Mammary epithelial cell (primary cell): ENCODE data around the gene RPL35.
"Not testable (repeated sequence)": the region's sequence is repeated elsewhere in the genome, so short reads cannot be mapped to it uniquely, and the experiment has no call there.

Experiments used
- CTCF ChIP-seq, 2 donors: IDR thresholded peaks in 1 of 2; conservative IDR thresholded peaks in 1 of 2; 2 replicates each; pipeline ENCODE4 v1.5.1; 2011 to 2012; ENCODE audit warnings: inconsistent platforms in 2 of 2, low read length in 2 of 2, mild to moderate bottlenecking in 2 of 2, control low read depth in 1 of 2, low read depth in 1 of 2; ENCODE audit not compliant: insufficient read depth in 1 of 2; ENCODE audit errors: extremely low read depth in 1 of 2
- EZH2 ChIP-seq: IDR thresholded peaks from 2 replicates; pipeline ENCODE4 v1.6.1; 2012; ENCODE audit warnings: low read length, inconsistent platforms, borderline replicate concordance

GRCh38 chr9:124846467-124846866 is 15.3 kb downstream of the RPL35 start:
- not testable (repeated sequence) for TF ChIP-seq CTCF (conservative IDR thresholded peaks at IDR 0.05 in 1 of 2, IDR thresholded peaks at IDR 0.05 in 1 of 2; ENCODE audit: extremely low read depth in 1 of 2, insufficient read depth in 1 of 2, low read depth in 1 of 2, low read length in 2 of 2); EZH2
